Hematopoietic multipotent progenitor cell treated with erythropoietin and hydrocortisone succinate and interleukin-3 and kit ligand, for 4 days (in vitro differentiated cells): ENCODE measurements around the gene ESYT2.
"Not testable (repeated sequence)": the region's sequence is repeated elsewhere in the genome, so short reads cannot be mapped to it uniquely, and the experiment has no call there.

ENCODE experiments used
- DNase-seq: peaks from one replicate; pipeline ENCODE4 v3.0.0-alpha.2; 2015

Gene ESYT2, protein sequence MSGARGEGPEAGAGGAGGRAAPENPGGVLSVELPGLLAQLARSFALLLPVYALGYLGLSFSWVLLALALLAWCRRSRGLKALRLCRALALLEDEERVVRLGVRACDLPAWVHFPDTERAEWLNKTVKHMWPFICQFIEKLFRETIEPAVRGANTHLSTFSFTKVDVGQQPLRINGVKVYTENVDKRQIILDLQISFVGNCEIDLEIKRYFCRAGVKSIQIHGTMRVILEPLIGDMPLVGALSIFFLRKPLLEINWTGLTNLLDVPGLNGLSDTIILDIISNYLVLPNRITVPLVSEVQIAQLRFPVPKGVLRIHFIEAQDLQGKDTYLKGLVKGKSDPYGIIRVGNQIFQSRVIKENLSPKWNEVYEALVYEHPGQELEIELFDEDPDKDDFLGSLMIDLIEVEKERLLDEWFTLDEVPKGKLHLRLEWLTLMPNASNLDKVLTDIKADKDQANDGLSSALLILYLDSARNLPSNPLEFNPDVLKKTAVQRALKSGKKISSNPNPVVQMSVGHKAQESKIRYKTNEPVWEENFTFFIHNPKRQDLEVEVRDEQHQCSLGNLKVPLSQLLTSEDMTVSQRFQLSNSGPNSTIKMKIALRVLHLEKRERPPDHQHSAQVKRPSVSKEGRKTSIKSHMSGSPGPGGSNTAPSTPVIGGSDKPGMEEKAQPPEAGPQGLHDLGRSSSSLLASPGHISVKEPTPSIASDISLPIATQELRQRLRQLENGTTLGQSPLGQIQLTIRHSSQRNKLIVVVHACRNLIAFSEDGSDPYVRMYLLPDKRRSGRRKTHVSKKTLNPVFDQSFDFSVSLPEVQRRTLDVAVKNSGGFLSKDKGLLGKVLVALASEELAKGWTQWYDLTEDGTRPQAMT

DNA sequence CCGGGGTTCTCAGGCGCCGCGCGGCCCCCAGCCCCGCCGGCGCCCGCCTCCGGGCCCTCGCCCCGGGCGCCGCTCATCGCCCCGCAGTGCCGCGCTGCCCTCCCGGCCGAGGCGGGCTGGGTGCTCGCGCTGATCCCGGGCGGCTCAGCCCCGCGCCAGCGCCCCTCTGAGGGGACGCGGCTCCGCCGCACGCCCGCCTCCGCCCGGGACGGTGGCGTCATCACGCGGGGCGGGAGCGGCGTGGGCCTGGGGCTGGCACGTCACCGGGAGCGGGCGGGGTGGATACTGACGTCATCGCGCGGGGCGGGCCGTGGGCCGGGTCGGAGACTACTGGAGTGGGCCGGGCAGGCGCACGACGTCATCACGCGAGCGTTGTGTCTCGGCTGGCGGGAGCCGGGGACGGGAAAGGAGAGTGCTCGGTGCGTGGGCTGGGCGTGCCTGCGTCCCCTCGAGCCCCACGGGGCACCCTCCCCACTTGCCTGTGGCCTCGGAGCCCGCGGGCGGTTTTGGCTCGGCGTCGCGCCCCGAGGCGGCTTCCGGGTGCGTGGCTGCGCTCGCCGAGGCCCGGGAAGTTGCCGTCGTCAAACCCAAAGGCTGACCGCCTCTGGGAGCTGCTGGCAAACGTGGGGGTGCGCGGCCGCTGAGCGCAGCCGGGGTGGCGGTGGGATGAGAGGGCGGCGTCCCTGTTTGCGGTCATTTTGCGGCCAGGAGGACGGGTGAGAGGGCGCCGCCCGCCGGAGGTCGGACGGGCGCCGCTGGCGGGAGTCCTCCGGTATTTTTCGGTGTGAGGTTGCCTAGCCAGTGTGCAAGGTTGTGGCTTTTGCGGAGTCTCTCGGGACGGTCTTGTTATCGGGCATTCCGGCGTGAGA is at the start of gene ESYT2:
TSS of gene ESYT2 (minus strand) at position 168 of the 869 bp plus-strand sequence. CDS start at position 77, 91 bp downstream.
- peak; percentile 98 for DNase-seq

GRCh38 chr7:158878151-158879079 is 49.1 kb upstream of the ESYT2 start:
- DNase-seq, result not testable (repeated sequence)

GRCh38 chr7:158876984-158877383 is 47.7 kb upstream of the ESYT2 start:
- no peak for DNase-seq

GRCh38 chr7:158869876-158870275 is 40.6 kb upstream of the ESYT2 start:
- no peak for DNase-seq

- DNase-seq, result no peak
Observed at GRCh38 chr7:158868764-158869410, 39.6 kb upstream of the ESYT2 start.

DNA sequence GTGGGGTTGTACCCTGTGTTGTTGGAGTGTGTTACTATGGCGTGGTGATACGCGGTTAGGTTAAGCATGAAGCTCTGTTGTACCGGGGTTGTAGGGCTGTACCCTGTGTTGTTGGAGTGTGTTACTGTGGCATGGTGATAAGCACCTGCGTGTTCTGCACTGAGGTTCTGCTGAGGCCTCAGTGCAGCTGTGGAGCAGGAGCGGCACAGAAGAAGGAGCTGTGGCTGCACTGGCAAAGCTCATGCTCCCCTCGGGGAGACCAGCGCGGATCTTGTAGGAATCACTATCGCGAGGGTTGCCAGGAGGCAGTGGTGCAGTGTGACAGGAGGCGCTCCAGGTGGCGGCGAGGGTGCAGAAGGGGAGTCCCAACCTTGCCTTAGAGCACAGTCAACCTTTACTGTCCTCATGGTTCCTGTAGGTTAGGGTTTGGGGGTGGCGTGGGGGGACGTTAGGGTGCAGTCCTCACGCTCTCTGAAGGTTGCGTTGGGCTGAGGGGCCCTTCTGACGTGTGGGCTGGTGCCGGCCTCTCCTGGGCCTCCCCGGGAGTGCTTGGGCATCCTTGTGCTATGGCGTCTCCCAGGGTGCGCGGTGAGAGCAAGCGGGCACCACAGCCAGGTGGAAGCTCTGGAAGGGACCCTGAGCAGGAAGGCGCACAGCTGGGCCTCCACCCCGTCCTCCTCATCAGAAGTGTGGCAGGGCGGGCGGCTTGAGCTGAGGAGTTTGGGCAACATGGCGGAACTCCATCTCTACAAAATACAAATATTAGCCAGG is 38.1 kb upstream of the ESYT2 start:
- DNase-seq, result peak; percentile 35

GRCh38 chr7:158865977-158866376 is 36.7 kb upstream of the ESYT2 start:
- DNase-seq, result no peak

DNA sequence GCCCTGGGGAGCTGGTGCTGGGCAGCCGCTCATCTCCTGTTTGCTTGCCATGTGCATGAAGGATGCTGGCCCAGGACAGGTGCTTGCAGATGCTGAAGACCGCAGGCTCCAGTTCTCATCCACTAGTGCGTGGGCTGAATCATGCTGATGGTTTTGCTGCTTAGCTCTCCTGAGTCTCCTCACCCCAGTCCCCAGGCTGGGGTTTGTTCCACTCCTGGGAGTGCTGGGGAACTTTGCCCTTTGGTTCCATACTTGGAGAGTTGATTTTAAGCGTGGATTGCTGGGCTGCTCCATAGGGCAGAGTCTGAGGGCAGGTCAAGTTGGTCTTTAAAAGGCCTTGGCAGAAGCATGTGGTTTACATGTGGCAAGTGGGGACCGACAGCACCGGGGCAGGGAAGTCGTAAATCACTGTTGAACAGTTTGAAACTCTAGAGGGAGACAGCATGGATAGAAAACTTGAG is 36.2 kb upstream of the ESYT2 start:
- DNase-seq, result peak; percentile 70

GRCh38 chr7:158864833-158865232 is 35.5 kb upstream of the ESYT2 start:
- DNase-seq, result no peak

DNA sequence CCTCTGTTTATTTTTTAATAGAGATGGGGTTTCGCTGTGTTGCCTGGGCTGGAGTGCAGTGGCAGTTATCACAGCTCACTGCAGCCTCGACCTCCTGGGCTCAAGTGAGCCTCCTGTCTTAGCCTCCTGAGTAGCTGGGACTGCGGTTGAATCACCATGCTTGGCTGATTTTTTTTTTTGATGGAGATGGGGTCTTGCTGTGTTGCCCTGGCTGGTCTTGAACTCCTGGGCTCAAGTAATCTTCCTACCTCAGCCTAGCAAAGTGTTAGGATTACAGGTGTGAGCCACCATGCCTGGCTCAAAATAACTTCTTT is 35.2 kb upstream of the ESYT2 start:
- no peak for DNase-seq

- peak; percentile 87 for DNase-seq
Observed at GRCh38 chr7:158863611-158864506, 34.5 kb upstream of the ESYT2 start.

- peak; percentile 60 for DNase-seq
Observed at GRCh38 chr7:158862985-158863610, 33.8 kb upstream of the ESYT2 start.

DNA sequence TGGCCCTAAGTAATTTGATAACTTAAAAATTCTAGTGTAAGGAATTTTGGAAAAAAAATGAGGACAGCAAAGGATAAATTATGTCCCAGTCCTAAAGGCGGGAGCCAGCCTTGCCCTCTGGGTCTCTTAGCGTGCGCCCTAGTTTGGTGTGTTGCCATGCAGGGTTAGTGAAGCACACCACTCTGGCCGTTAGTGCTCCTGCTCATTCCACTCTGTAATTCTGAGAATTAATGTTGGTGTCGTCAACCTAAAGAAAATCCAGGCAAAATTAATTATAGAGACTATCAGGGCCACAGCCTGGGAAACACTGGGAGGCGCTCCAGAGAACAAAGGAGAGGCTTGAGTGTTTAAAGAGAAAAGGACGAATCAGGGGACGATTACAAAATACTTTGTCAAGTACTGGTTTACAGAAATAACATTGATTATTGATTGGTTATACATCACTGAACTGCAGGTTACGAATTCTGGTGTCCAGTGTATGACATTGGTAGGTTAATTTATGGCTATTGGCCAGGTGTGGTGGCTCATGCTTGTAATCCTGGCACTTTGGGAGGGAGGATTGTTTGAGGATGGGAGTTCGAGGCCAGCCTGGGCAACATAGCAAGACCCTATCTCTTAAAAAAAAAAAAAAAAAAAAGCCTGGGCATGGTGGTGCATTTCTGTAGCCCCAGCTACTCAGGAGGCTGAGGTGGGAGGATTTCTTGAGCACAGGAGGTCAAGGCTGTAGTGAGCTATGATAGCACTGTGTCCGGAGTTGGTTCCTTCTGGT is 32.8 kb upstream of the ESYT2 start:
- DNase-seq, result no peak

- peak; percentile 69 for DNase-seq
Observed at GRCh38 chr7:158861004-158861787, 31.9 kb upstream of the ESYT2 start.

DNA sequence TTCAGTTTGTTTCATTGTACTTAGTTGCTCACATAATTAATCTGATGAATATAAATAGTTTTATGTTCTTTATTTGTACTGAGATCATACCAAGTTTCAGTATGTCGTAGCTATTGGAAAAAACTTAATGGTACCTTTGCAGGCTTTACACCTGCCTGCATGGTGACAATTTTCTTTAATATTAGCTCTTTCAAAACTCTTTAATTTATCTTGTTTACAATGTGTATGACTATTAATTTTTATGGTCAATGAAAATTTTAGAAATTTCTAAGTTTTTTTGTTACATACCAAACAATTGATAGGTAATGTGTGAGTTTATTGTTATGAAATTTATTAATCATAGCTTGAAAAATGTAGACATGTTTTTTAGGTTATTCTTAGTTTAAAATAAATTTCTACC is 31.1 kb upstream of the ESYT2 start:
- DNase-seq, result no peak

GRCh38 chr7:158858592-158859503 is 29.5 kb upstream of the ESYT2 start:
- peak; percentile 26 for DNase-seq
